Measurements from ENCODE around the gene PCDHAC2.

PCDHAC2 gene, protein sequence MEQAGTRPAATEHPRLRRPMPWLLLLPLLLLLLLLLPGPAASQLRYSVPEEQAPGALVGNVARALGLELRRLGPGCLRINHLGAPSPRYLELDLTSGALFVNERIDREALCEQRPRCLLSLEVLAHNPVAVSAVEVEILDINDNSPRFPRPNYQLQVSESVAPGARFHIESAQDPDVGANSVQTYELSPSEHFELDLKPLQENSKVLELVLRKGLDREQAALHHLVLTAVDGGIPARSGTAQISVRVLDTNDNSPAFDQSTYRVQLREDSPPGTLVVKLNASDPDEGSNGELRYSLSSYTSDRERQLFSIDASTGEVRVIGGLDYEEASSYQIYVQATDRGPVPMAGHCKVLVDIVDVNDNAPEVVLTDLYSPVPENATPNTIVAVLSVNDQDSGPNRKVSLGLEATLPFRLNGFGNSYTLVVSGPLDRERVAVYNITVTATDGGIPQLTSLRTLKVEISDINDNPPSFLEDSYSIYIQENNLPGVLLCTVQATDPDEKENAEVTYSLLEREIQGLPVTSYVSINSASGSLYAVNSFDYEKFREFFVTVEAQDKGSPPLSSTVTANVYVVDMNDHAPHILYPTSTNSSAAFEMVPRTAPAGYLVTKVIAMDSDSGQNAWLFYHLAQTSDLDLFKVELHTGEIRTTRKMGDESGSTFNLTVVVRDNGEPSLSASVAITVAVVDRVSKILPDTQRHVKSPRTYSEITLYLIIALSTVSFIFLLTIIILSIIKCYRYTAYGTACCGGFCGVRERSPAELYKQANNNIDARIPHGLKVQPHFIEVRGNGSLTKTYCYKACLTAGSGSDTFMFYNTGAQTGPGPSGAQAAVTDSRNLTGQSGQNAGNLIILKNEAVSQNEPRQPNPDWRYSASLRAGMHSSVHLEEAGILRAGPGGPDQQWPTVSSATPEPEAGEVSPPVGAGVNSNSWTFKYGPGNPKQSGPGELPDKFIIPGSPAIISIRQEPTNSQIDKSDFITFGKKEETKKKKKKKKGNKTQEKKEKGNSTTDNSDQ

DNA sequence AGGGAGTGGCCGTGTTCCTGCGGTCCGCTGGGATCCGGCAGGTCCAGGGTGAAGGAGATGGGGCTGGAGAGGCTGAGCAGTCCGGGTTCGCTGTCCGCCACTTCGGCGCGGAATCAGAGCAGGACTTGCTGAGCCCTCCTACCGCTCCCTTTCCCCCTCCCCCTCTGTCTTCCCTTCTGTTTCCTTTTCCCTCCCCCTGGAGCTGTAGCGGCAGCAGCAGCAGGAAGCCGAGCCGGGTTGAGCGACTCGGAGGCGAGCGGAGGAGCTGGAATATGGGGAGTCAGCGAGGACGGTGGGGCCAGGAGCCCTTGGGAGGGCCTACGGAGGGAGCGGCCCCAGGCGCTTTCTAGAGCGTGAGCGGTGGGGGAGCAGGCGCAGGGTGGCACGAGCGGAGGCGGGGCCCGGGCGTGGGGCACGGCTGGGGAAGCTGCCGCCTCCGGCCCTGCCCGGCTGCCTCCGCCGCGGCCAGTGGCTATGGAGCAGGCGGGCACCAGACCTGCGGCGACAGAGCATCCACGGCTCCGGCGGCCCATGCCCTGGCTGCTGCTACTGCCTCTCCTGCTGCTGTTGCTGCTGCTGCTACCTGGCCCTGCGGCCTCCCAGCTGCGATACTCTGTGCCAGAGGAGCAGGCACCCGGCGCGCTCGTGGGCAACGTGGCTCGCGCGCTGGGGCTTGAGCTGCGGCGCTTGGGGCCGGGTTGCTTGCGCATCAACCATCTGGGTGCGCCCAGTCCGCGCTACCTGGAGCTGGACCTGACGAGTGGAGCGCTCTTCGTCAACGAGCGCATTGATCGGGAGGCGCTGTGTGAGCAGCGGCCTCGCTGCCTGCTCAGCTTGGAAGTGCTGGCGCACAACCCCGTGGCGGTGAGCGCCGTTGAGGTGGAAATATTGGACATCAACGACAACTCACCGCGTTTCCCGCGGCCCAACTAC, at the start of gene PCDHAC2:
PCDHAC2 (plus strand) TSS at position 184 of the 933 bp plus-strand sequence; CDS start at position 475, 291 bp downstream.
- no peak for DNase-seq

DNA sequence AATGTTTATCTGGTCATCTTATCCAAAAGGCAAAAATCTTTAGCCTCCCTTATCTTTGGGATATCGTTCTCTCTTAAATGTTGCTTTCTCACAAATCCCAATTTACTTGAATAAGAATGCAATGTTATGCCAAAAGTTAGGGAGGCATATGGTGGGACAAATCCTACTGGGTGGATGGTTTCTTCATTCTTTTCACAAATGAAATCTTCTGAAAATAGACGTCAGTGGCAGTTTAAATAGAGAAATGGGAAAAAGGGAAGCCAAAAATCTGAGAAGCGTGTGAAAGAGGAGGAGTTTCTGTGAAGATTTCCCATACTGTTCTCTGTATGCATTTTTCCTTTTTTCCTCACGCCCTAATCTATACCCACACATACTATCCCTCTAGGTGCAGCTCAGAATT, 42.7 kb upstream of the PCDHAC2 start:
- DNase-seq = no peak

DNA sequence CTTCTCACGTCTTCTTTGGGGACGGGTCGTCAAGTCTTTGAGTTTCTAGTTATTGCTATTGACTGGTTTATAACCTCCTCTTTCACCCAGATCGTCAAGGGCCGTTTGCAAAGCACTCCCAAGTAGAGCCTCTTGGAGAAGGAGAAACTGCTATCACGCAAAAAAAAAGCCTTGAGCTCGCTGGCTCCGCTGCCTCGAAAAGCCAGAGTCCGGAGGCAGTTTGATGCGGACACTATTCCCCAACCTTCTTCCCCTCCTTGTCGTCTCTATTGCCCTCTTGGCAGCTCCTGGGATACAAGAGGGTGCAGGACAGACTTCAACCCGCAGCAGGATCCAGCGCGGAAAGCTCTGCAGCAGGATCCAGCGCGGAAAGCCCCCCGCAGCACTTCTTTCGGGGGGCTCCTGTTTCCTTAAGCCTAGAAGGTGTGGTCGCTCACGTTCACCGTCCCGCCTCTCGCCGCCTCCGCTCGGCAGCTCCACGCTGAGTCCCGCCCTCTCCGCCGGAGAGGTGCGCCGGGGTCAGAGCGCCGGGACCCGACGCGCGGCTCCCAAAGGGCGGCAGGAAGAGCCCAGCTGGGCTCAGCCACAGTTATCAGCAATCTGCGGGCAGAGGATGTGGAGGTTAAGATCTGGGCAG, 40.4 kb upstream of the PCDHAC2 start, which contains the start of gene PCDHAC1:
PCDHAC1 (plus strand) TSS at position 494 of the 637 bp plus-strand sequence. CDS start 594 bp downstream, outside the sequence.
- no peak for DNase-seq

DNA sequence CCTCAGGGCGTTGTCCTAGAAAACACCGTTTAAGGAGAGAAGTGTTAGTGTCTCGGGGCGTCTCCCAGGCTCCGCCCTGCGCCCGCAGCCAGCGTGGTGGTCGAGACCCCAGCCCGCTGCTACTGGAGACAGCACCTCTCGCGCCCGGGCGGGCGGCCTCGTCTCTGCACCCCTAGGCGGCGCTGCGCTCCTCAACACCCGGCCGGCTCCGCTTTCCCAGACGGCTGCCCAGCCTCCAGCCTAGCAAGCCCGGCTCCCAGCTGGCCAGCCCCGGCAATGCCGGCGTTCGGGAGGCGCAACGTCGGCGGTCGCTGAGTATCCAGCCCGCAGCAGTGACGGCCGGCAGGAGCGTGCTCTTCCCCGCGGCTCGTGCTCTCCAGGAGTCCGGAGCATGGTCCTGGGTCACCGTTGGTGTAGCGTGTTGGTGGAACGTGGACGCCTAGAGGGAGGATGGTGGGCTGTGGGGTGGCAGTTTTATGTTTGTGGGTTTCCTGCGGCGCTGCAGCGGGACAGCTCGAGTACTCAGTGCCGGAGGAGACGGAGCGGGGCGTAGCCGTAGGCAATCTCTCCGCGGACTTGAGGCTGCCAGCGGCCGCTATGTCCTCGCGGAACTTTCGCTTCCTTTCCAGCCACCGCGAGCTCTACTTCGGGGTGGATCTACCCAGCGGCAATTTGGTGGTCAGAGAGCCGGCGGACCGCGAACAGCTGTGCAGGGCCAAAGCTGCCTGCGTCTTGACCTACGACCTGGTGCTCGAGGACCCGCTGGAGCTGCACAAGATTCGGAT, 39.6 kb upstream of the PCDHAC2 start:
- peak; percentile 9 for DNase-seq

DNA sequence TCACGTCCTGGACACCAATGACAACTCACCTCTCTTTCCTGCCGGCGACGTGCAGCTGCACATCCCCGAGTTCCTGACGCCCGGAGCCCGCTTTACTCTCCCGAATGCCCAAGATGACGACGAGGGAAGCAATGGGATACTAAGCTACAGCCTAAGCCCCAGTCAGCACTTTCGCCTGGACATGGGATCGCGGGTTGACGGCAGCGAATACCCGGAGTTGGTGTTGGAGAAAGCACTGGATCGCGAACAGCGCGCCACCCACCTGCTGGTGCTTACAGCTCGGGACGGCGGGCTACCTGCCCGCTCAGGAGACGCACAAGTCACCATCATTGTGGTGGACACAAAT, 39.1 kb upstream of the PCDHAC2 start:
- no peak for DNase-seq

DNA sequence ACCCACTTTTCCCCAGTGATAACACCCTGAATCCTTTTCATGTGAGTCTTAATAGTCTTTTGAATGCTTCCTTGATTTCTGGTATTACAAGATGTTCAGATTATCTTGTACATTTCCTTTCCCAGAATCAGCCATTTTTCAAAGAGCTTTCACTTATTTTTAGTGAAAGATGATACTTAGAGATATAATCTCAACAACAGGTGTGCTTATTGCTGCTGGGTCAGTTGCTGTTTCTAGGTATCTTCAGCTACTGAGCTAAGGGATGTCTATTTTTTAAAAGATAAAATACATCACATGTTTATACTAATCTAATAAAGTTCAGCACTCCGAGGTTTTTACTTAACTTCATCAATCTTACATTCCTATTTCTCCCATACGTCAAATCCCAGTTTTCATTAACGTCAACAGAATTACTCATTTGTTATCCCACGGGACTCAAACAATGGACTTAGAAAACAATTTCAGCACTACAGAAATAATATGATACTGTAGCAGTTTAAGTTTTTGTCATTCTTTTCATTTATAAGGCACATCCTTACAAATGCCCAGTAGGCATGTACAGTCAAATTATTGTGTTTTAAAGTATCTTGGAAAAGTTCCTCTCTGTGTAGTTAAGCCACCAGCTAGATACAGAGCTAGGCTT, 31.2 kb upstream of the PCDHAC2 start:
- no peak for DNase-seq

DNA sequence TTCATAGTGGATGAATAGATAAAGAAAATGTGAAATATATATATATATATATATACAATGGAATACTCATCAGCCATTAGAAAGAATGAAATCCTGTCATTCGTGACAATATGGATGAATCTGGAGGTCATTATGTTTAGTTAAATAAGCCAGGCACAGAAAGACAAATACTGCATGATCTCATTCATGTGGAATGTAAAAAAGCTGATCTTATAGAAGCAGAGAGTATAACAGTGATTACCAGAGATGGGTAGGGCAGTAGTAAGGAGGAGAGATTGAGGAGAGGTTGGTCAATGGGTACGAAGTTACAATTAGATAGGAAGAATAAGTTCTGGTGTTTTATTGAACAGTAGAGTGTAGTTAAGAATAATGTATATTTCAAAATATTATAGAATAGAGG, 19.7 kb upstream of the PCDHAC2 start:
- DNase-seq = no peak

DNA sequence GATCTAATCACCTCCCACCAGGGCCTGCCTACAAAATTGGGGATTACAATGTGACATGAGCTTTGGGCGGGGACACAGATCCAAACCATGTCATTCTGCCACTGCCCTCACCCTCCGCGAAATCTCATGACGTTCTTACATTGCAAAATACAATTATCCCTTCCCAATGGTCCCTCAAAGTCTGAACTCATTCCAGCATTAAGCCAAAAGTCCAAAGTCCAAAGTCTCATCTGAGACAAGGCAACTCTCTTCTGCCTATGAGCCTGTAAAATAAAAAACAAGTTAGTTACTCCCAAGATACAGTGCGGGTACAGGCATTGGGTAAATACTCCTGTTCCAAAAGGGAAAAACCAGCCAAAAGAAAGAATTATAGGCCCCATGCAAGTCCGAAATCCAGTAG, 14.6 kb upstream of the PCDHAC2 start:
- no peak for DNase-seq

DNA sequence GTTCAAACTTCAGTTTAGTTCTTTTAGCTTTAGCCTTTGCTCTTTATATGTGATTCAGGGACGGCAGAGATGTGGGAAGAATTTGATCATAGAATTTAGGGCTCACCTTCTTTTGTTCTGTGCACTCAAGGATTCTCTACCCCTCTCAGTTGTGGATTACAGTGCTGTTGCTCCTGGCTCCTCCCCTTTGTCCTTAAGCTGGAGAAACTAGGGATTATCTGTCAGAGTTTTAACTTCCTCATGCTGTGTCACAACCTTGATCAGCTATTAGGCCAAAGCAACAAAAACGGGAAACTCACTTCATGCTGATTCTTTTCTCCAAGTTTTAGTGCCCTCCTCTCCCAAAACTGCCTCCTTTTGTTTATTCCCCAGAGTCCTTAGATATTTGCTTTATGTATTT, 13.0 kb upstream of the PCDHAC2 start:
- DNase-seq = no peak

DNA sequence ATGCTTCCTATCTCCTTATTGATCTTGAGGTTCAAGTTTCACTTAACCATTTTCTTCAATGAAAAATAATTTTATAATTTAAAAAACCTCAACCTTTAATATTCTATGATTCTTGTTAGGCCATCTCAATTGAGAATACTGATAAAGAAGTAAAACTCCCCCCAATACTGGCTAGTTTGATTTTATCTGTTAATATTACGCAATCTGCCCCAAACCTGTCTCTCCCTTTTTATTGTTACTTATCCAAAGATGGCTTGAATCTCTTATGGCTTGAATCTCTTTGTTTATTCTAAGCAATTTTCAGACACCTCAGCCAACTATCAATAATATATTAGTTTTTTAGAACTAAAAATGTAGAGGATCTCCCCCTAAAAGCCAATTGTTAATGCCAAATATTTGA, 4.1 kb upstream of the PCDHAC2 start:
- DNase-seq = no peak

DNA sequence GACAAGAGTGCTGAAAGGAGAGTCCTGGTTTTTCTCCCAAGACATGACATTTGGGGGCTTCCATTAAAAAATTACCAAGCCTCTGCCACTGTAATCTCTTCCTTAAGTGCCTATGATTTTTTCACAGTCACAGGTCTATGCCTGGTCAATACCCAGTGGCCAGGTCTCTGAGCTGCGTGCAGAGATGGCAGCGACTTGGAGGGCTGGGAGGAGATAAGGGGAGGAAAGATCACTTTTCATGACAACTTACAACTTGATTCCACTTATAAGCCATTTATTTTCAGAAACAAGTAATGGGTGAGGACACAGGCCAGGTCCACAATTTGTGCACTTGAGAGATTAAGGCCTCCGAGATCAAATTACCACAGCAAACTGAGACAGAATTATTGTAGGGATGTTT, 1.9 kb upstream of the PCDHAC2 start:
- no peak for DNase-seq

DNA sequence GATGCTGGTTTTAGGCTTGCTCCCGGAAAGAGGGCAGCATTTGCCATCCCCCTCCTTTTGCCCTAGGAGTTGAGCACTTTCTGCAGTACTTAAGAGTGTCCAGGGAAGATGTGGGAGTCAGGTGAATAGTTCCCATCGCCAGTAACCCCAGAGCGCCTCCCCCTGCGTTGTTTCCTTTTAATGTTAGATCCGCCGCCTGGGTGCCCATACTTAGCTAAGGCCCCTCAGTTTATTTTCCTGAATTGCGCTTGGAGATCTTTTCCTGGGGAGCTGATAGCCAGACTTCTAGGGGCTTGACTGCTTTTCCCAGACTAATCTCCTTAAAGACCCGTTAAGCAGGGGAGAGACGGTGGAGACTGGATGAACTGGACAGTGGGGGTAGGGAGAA, 377 bp upstream of the PCDHAC2 start:
- DNase-seq = no peak

DNA sequence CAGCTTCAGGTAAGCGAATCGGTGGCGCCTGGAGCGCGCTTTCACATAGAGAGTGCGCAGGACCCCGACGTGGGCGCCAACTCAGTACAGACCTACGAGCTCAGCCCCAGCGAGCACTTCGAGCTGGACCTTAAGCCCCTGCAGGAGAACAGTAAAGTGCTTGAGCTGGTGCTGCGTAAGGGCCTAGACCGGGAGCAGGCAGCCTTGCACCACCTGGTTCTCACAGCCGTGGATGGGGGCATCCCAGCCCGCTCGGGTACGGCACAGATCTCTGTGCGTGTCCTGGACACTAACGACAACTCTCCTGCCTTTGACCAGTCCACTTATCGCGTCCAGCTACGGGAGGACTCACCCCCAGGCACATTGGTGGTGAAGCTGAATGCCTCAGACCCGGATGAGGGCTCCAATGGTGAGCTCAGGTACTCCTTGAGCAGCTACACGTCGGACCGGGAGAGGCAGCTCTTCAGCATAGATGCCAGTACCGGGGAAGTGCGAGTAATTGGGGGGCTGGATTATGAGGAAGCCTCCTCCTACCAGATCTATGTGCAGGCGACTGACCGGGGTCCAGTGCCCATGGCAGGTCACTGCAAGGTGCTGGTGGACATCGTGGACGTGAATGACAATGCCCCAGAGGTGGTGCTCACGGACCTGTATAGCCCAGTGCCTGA, 1.1 kb downstream of the PCDHAC2 start:
- DNase-seq = no peak

DNA sequence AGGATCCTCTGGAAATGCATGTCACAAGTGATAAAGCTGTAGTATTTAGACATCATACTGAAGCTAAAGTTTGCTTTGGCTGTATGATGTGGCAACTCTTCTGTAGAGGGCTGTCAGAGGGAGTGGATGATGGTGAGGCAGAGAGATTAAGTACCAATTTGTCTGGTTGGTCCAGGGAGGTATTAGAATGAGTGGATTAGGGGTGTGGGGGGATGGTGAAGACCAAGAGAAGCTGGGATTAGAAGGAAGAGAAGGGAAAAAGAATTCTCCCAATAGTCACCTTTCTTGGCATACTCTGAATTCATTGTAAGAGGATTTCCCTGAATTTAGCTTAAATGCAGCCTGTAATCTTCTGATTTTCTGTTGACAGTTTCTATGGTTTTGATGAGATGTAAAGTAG, 3.6 kb downstream of the PCDHAC2 start:
- no peak for DNase-seq

DNA sequence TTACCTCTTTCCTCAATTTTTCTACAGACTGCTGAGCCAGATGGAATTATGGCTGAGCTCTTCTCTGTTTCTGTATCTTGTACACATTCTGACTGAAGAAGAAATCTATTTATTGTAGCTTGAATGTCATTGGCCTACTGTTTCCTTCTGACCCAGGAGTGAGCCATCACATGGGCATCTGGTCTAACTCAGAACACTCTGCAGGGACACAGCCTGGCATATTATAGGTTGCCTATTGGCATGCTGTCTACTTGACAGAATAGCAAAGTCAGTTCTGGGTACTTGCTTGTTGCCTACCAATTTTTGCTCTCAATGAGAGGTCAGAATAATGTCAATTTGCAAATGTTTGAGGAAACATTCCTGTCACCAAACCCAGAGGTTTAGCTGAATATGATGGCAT, 7.3 kb downstream of the PCDHAC2 start:
- no peak for DNase-seq

DNA sequence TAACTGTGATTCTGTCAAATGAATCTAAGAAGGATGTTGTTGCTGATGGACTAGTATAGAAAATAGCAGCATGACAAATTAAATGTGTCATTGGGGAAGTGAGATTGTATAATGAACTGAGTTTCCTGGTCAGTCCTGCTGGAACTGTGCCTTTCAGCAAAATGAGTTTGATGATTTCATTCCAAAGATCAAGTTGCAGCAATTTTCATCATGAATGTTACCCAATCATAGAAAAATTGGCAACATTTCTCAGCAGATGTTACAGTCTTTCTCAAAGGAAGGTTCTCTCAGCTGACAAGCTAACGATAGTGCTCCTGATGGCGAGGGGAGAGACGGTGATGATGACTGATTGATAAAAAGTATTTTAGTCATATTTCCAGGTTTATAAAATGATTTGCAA, 10.7 kb downstream of the PCDHAC2 start:
- DNase-seq = no peak

DNA sequence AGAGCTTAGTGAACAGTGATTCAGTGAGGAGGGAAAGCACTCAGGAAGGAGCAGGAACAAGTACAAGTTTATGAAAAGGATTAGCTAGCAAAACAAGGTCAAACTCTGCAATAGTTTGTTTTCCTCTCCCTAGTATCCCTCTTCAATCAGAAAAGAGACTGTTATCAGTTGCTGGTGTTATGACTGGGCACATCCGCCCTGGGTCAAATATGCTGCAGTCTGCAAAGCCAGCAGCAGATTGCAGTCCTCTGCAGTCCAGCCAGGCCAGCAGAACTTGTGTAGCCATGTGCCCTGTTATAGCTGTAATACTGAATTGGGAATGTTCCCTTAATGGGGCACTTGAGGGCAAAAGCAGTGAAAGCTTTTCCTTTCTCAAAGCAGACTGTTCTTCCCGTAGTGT, 12.0 kb downstream of the PCDHAC2 start:
- DNase-seq = no peak

DNA sequence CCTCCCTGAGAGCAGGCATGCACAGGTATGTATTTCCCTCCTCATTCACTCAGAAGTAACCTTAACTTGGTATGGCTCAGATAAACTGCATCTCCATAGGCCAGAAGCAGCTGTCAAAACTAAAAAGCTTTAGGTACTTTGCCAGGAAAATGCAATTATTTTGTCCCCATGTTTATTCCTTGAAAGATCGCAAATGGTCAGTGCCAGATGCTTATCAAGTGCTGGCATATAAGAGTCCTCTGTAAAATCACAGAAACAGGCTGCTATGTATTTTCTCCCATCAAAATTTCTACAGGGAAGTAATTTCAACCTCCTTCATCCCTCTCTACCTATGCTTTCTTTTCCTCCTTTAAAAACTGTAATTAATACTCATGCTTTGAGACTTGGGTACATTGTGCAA, 12.7 kb downstream of the PCDHAC2 start:
- DNase-seq = no peak

DNA sequence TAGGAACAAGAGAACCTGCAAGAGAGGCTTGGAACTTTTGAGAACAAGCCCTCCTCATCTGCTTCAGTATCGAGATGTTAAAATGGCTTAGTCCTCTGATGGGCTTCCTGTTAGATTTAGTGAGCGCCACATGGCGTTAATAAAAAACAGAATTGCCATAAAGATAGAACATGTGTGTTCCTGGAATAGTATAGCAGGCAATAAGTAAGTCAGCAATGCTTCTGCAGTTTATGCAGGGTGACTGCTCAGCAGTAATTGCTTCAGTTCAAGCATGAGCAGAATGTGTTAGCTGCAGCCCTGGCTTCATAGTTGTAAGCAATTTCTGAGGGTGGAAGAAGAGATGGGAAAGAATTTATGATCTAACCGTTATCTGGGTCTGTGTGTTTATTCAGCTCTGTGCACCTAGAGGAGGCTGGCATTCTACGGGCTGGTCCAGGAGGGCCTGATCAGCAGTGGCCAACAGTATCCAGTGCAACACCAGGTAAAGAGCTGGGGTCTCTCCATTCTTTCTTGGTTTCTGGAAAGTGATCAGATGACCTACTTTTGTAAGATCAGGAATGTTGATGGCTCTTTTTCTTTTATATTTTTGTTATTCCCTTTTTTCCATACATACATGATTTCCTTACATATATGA, 15.9 kb downstream of the PCDHAC2 start:
- no peak for DNase-seq

DNA sequence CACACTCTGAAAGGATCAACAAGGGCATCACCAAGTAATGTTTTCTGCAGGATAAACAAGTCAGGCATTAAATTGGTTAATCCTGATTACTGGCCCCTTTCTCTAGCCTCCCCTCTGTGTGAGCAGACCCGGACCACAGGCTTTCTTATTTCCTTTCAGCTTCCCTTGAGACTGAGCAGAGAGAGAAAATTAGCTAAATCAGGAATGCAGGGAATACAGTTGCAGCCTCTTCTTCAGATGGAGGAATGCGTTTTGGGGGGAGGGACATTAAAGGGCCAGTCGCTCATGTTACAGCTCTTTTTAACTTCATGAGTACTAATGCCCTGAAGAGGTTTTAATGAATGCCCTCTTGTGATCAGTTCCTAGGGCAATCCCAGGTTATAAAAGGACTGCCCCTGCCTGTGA, 19.8 kb downstream of the PCDHAC2 start:
- DNase-seq = no peak
